Epithelial cell of esophagus (primary cell): ENCODE measurements around the gene TCAIM.

ENCODE experiments used
- DNase-seq: peaks from one replicate; pipeline ENCODE4 v3.0.0; 2010; ENCODE audit warnings: low read depth
- H3K4me3 ChIP-seq: 2 replicates; pipeline ENCODE4 v1.5.1; 2011; ENCODE audit warnings: mild to moderate bottlenecking, low read length, control low read depth
- CTCF ChIP-seq: IDR thresholded peaks from 2 replicates; pipeline ENCODE4 v1.5.1; 2011; ENCODE audit warnings: low read depth, mild to moderate bottlenecking, low read length, control low read depth, inconsistent platforms; ENCODE audit not compliant: insufficient read depth; ENCODE audit errors: missing control alignments

The TCAIM gene

GRCh38 chr3:44309500-44309899 lies 29.1 kb upstream of the TCAIM start:
- DNase-seq = no peak
- no peak overlapping the region for H3K4me3 ChIP-seq
- no peak for TF ChIP-seq CTCF

DNA sequence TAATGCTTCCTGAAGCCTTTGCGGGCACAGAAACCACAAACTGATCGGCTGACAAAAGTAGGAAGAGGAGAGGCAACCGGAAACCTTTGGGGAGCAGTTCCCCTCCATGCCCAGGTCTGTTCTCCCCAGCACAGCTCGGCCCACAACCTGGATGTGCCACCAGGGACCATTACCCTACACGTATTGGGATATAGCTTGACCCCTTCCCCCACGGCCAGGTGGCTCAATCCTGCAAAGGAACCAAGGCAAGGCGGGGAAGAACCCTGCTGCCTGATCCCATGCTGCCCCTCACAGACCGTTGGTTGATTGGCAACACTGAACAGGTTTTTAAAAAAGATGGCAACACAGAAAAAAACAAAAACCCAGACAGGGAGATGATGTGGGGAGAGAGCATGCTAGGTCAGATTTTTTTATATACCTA lies 19.7 kb upstream of the TCAIM start:
- H3K4me3 ChIP-seq = no peak overlapping the region
- no peak for DNase-seq
- no peak for TF ChIP-seq CTCF

DNA sequence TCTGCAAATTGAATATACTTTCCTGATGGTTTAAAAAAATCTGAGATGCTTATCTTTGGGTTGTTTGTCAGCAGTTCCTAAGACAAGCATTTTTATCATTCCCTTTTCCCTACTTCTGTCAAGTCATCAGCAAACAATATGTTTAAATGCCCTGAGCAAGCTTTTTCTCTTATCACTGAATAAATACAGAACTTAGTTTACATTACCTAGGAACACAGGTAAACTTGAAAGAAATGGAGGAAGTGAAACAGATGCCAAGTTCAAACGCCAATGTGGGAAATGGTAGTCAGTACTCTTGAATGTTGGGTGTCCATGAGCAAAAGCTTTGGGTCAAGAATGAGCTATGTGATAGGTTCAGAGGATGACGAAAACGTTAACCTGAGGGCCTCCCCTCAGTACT lies 17.2 kb upstream of the TCAIM start:
- no peak for DNase-seq
- H3K4me3 ChIP-seq = no peak overlapping the region
- TF ChIP-seq CTCF = no peak

DNA sequence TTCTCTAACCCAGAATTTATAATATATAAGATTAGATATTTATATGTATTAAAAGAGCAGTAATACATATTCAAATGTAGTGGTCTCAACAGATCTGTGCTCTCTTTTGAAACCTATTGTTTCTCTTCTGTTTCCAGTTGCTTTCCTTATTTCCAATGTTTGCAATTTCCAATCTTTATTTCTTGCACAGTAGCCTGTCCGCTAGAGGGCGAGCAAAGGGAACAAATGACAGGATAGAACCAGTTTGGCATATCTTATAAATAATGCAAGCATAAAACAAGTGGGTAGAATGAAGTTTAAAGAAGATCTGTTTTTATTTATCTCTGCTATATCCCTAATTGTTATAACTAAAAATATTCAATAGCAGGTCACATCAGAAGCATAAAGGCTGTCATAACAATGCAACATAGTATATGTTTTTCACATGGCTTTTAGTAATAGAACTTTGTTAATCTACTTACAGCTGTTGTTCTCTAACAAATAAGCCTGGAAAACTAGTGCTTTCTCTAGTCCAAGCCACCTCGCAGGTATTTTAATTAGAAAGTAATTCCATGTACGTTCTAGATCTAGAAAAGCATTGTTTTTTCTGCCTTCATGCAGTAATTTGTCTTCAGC lies 15.1 kb upstream of the TCAIM start:
- no peak overlapping the region for H3K4me3 ChIP-seq
- peak; percentile 73 for DNase-seq
- TF ChIP-seq CTCF = peak; percentile 93

DNA sequence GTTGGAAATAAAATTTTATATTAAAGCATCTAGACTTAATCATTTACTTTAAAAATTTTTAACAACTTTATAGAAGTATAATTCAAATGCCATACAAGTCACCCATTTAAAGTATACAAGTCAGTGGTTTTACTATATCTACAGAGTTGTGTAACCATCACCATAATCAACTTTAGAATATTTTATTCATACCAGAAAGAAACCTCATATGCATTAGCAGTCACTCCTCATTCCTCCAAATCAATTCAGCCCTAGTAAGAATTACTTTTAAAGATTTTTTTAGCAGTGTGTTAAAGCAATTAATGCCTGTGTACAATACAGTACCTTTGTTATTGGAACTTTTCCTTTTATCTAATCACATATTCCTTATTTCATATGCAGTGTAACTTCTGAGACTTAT lies 14.0 kb upstream of the TCAIM start:
- DNase-seq = no peak
- H3K4me3 ChIP-seq = no peak overlapping the region
- TF ChIP-seq CTCF = no peak

GRCh38 chr3:44326019-44326418 lies 12.5 kb upstream of the TCAIM start:
- no peak for DNase-seq
- TF ChIP-seq CTCF = no peak
- no peak overlapping the region for H3K4me3 ChIP-seq

- no peak for TF ChIP-seq CTCF
- DNase-seq = no peak
- no peak overlapping the region for H3K4me3 ChIP-seq
Measured at GRCh38 chr3:44326515-44326914, 12.1 kb upstream of the TCAIM start.
